ENCODE measurements around the gene CLSTN2.

DNA sequence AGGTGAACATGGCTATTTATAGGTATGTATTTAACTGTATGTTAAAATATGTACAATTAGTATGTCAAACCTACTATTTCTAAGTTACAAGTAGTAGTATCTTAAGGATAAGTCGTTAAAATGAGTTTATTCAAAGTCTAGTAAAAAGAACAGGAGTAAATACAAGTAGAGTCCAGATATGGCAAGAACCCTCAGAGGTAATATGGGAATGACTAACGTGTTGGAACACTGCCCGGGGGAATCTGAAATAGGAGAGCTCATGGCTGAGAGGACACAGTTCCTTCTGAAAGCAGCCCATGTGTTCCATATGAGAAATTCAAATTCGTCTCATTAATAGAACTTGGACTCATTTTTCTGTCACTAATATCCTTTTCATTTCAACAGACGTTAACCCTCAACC lies 158.8 kb downstream of the CLSTN2 start:
- TF ChIP-seq POLR2A (IDR thresholded peaks at IDR 0.05): no peak
- TF ChIP-seq, protein P1, sequence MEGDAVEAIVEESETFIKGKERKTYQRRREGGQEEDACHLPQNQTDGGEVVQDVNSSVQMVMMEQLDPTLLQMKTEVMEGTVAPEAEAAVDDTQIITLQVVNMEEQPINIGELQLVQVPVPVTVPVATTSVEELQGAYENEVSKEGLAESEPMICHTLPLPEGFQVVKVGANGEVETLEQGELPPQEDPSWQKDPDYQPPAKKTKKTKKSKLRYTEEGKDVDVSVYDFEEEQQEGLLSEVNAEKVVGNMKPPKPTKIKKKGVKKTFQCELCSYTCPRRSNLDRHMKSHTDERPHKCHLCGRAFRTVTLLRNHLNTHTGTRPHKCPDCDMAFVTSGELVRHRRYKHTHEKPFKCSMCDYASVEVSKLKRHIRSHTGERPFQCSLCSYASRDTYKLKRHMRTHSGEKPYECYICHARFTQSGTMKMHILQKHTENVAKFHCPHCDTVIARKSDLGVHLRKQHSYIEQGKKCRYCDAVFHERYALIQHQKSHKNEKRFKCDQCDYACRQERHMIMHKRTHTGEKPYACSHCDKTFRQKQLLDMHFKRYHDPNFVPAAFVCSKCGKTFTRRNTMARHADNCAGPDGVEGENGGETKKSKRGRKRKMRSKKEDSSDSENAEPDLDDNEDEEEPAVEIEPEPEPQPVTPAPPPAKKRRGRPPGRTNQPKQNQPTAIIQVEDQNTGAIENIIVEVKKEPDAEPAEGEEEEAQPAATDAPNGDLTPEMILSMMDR (IDR thresholded peaks at IDR 0.05 in 8 of 11, conservative IDR thresholded peaks at IDR 0.05 in 3 of 11): no peak
